Lower leg skin (tissue), 4 donors: Measurements from ENCODE around the gene ST3GAL4. TPM values are rescaled to one million over a fixed set of nuclear protein-coding genes. Genes with fewer than 3 reads are reported as not detected.

Experiments
- DNase-seq, 2 donors: peaks; one replicate each; pipeline ENCODE4 v3.0.0-alpha.2; 2019; ENCODE audit warnings: low spot score in 2 of 2
- H3K4me3 ChIP-seq: fragments of 200-600 bp; sonication (generic); 2 replicates; pipeline ENCODE4 v1.5.1; 2017; ENCODE audit warnings: mild to moderate bottlenecking, low read depth; ENCODE audit not compliant: poor library complexity, severe bottlenecking
- POLR2A ChIP-seq, 2 donors: fragments of 450-650 bp; IDR thresholded peaks; one replicate each; pipeline ENCODE4 v1.6.1; 2016 to 2017; ENCODE audit warnings: antibody characterized with exemption in 2 of 2, mild to moderate bottlenecking in 1 of 2, moderate library complexity in 1 of 2
- WGBS, 2 donors: methylation state at CpG; one replicate each; pipeline ENCODE4 v1.1.5; 2018; 5-methylcytosine and 5-hydroxymethylcytosine counted together
- intact Hi-C: fragments of 100-400 bp; cut with DNase I; formaldehyde crosslinking; loops from one replicate; pipeline ENCODE4 v1.15.0; 2023; ENCODE audit warnings: low total_unique reads
- total RNA-seq, 4 donors: library from RNA; depleted of rRNA; stranded (reverse); fragments of >200 nt; gene quantifications; one replicate each; pipeline ENCODE4 v1.1.0, GENCODE V29; 2016
- TF ChIP-seq, protein P1 (sequence below), 3 donors: fragments of 450-650 bp; IDR thresholded peaks; one replicate each; pipeline ENCODE4 v1.5.1; 2016; ENCODE audit warnings: antibody characterized with exemption in 3 of 3, mild to moderate bottlenecking in 3 of 3, moderate library complexity in 2 of 3

The ST3GAL4 gene
- total RNA-seq, 4 donors from 2014 or later: 12.6 to 27.0 (median 17.1) TPM

DNA sequence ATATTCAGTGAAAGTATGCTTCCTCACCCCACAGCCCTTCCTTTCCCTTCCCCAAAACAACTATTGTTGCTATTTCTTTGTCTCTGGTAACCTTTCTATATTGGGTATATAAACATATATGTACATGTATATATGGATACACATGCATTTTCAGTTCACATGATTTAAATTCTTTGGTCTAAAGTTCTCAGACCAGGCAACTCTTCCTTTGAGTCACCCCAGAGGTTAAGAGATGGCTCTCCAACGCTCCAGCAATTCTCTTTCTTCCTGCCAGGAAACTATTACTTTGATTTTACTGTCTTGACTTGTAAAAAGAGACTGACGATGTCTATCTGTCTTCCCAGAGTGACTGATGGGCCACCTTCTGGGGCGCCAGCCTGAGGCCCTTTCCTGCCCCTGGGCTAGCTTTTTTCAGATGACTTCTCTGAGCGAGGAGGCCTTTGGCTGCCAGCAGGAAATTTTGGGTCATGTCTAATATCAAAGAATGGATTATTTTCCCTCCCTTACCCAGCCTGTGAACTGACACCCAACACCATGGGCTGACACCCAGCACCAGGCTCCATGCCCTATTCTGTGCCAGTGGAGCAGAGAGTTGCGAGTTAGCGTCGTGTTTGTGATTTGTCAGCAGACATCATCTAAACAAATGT is 14.4 kb upstream of the ST3GAL4 start:
- WGBS, 2 donors: 69 to 75% methylated on average over 7 of the region's 7 CpGs
- intact Hi-C loops: no loop called here
- no peak overlapping the region for H3K4me3 ChIP-seq
- TF ChIP-seq, protein P1, sequence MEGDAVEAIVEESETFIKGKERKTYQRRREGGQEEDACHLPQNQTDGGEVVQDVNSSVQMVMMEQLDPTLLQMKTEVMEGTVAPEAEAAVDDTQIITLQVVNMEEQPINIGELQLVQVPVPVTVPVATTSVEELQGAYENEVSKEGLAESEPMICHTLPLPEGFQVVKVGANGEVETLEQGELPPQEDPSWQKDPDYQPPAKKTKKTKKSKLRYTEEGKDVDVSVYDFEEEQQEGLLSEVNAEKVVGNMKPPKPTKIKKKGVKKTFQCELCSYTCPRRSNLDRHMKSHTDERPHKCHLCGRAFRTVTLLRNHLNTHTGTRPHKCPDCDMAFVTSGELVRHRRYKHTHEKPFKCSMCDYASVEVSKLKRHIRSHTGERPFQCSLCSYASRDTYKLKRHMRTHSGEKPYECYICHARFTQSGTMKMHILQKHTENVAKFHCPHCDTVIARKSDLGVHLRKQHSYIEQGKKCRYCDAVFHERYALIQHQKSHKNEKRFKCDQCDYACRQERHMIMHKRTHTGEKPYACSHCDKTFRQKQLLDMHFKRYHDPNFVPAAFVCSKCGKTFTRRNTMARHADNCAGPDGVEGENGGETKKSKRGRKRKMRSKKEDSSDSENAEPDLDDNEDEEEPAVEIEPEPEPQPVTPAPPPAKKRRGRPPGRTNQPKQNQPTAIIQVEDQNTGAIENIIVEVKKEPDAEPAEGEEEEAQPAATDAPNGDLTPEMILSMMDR (IDR thresholded peaks at IDR 0.05): no peak
- TF ChIP-seq POLR2A (IDR thresholded peaks at IDR 0.05): no peak
- no peak for DNase-seq

DNA sequence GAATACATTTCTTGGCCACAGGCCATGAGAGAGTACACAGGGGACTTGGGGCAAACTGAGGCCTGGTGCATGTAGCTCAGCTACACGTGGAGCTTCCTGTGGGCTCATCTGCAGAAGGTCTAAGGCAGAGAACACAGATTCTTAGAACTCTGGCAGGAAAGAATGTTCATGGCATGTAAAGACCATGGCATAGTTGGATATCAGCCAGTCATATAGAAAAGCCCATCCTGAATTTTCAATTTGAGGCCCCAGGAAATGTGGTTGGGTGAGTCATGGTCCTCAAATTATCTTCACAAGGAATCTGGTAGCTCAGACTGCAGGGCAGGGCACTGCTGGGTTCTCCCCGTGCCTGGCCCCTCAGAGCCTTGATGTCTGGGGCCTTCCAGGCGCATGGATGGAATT is 13.7 kb upstream of the ST3GAL4 start:
- DNase-seq: no peak
- intact Hi-C loops: no loop called here
- no peak for TF ChIP-seq POLR2A (IDR thresholded peaks at IDR 0.05)
- TF ChIP-seq, protein P1 (IDR thresholded peaks at IDR 0.05): no peak
- 53 to 65% methylated on average over 3 of the region's 3 CpGs for WGBS, 2 donors
- H3K4me3 ChIP-seq: no peak overlapping the region

DNA sequence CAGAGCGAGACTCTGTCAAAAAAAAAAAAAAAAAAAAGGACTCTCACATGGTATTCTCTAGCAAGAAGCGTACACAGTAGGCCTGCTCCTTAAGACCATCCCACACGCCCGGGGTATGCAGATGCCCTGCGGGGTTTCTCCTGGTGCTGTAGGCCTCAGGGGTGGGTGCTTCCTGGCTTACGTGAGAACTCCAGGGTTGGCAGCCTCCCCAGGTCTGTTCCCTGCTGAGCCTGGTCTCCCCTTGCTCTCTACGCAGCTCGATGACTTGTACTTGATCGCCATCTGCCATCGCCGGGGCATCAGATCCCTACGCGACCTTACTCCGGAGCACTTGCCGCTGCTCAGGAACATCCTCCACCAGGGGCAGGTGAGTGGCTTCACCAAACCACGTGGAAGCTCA is 12.4 kb upstream of the ST3GAL4 start:
- intact Hi-C loops: no loop called here
- WGBS, 2 donors: 93 to 94% methylated on average over 16 of the region's 16 CpGs
- no peak for DNase-seq
- no peak overlapping the region for H3K4me3 ChIP-seq
- TF ChIP-seq, protein P1 (IDR thresholded peaks at IDR 0.05): no peak
- no peak for TF ChIP-seq POLR2A (IDR thresholded peaks at IDR 0.05)

DNA sequence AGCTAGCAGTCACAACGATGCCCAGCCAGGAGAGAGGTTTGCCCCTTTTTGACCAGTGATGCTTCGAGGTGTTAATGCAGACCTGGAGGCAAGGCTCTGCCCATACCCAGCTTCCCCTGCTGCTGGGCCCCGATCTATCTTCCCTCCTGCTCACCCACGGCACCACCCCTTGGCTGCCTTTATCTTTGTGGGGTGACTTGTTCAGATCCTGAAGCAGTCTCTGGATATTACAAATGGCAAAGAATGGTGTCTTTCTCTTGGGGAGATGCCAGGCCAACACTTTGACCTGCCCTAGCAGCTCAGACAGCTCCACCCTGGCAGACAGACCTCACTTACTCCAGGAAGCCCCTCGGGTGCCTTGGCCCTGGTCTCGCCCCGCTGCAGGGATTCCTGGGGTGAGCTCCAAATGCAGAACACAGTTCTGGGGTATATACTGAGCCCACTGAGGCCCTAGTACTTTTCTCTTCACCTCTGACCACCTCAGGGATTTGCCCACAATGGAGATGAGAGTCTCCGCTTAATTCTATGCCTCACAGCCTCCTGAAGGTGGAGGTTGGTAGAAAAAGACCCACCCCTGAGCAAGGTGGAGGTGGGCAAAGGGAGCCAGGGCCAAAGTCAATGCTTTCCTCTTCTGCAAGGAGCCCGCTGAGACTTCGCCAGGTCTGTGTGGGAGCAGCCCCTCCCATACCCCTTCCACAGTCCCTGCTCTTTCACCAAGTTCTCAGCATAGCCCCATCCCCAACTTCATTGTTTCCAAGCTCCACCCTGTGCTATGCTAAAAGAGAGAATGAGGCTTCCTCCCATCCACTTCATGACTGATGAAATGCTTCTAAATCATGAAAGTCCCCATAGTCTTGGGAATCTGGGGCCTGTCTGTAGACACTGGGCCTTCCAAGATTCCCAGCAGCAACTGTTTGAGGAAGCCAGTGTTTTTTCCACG is 11.1 kb upstream of the ST3GAL4 start:
- TF ChIP-seq, protein P1 (IDR thresholded peaks at IDR 0.05): no peak
- no peak for TF ChIP-seq POLR2A (IDR thresholded peaks at IDR 0.05)
- no peak for DNase-seq
- intact Hi-C loops: no loop called here
- H3K4me3 ChIP-seq: no peak overlapping the region
- 83 to 86% methylated on average over 11 of the region's 11 CpGs for WGBS, 2 donors

DNA sequence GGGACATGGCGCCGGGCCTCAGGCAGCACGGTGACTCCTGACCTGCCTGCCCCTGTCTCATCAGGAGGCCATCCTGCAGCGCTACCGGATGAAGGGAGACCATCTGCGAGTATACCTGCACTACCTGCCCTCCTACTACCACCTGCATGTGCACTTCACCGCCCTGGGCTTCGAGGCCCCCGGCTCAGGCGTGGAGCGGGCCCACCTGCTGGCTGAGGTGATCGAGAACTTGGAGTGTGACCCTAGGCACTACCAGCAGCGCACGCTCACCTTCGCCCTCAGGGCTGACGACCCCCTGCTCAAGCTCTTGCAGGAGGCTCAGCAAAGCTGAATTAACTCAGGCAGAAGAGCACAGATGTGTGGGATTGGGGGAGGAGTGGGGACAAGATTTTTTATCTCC is 10.2 kb upstream of the ST3GAL4 start:
- TF ChIP-seq, protein P1 (IDR thresholded peaks at IDR 0.05): no peak
- TF ChIP-seq POLR2A (IDR thresholded peaks at IDR 0.05): no peak
- H3K4me3 ChIP-seq: no peak overlapping the region
- intact Hi-C loops: no loop called here
- DNase-seq: no peak
- 90 to 94% methylated on average over 10 to 16 of the region's 16 CpGs for WGBS, 2 donors
